ENCODE data around the gene MISFA.

DNA sequence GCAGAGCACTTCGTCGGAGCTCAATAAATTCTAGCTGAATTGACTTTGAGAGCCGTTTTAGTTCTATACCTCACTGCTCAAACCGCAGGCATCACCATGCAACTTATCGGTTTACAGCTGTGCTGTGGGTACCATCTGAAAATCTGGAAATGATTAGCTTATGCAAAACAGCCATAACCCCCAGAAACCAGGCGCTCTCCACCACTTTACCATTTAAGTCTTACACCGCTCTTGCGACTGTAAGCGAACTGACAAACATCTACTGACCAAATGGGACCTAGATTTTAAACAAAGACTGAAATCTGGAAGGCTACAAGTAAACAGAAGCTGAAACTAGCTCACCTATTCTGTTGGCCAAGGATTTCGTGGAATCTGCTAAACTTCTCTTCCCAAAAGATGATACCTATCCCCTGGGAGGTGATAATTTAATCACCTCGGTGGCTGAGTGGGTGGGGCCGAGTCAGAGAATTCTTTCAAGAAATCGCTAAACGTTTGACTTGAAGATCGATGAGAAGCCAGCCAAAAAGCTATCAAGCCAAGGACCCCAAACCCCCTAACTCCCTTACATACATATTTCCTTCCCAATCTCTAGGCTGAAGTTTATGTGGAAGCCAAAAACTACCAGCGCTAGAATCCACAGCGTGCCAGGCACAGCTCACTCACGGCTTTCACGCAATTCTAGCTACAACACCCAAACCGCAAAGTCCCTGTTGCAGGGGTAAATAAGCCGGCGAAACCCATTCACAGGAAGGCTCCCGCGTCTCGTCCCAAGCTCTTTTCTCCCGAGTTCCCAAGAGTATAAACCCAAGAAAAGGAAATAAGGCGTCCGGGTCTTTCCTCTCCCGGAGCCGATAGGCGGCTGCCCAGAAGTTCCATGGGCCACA lies 33.9 kb downstream of the MISFA start:
- TF ChIP-seq, protein P1, sequence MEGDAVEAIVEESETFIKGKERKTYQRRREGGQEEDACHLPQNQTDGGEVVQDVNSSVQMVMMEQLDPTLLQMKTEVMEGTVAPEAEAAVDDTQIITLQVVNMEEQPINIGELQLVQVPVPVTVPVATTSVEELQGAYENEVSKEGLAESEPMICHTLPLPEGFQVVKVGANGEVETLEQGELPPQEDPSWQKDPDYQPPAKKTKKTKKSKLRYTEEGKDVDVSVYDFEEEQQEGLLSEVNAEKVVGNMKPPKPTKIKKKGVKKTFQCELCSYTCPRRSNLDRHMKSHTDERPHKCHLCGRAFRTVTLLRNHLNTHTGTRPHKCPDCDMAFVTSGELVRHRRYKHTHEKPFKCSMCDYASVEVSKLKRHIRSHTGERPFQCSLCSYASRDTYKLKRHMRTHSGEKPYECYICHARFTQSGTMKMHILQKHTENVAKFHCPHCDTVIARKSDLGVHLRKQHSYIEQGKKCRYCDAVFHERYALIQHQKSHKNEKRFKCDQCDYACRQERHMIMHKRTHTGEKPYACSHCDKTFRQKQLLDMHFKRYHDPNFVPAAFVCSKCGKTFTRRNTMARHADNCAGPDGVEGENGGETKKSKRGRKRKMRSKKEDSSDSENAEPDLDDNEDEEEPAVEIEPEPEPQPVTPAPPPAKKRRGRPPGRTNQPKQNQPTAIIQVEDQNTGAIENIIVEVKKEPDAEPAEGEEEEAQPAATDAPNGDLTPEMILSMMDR (optimal IDR thresholded peaks at IDR 0.05 in 1 of 3, IDR thresholded peaks at IDR 0.05 in 1 of 3, conservative IDR thresholded peaks at IDR 0.05 in 1 of 3; ENCODE audit: extremely low read depth in 1 of 3, insufficient read depth in 2 of 3, low read length in 3 of 3): no peak
- TF ChIP-seq EZH2 (IDR thresholded peaks at IDR 0.05; ENCODE audit: low read length): no peak
